Right cardiac atrium (tissue), 5 donors: Measurements from ENCODE around the gene OPRM1. TPM values are rescaled to one million over a fixed set of nuclear protein-coding genes. Genes with fewer than 3 reads are reported as not detected.

Source experiments
- ATAC-seq, 2 donors: fragments of 200-7000 bp; cut with Tn5 transposase; one replicate each; pipeline versions ENCODE4 v1.8.0 to v1.9.1; 2020; ENCODE audit warnings: moderate library complexity in 2 of 2, mild to moderate bottlenecking in 1 of 2
- DNase-seq, 3 donors: peaks; one replicate each; pipeline ENCODE4 v3.0.0-alpha.2; 2020
- H3K27ac ChIP-seq: one replicate; pipeline ENCODE4 v1.5.1; 2013; ENCODE audit warnings: mild to moderate bottlenecking, low read length, control low read depth, moderate library complexity
- H3K27me3 ChIP-seq: one replicate; pipeline ENCODE4 v1.6.1; 2013; ENCODE audit not compliant: control insufficient read depth, insufficient read depth
- H3K4me1 ChIP-seq: one replicate; pipeline ENCODE4 v1.6.1; 2013; ENCODE audit warnings: low read length; ENCODE audit not compliant: control insufficient read depth, insufficient read depth
- H3K4me3 ChIP-seq: one replicate; pipeline ENCODE4 v1.5.1; 2013; ENCODE audit warnings: low read length, control low read depth
- H3K9me3 ChIP-seq: one replicate; pipeline ENCODE4 v1.6.1; 2013; ENCODE audit warnings: low read length; ENCODE audit not compliant: control insufficient read depth
- WGBS: extraction: QIAGEN DNeasy Blood & Tissue Kit; methylation state at CpG from one replicate; pipeline ENCODE4 v1.1.7; 2013; 5-methylcytosine and 5-hydroxymethylcytosine counted together
- intact Hi-C, 4 donors: fragments of 100-400 bp; cut with DNase I; formaldehyde crosslinking; loops; one replicate each; pipeline versions ENCODE4 v1.11.0 to v1.14.0; 2022 to 2023
- polyA plus RNA-seq: library from polyadenylated mRNA; stranded (reverse); fragments of 200-250 nt; gene quantifications from one replicate; pipeline ENCODE4 v1.2.3, GENCODE V29; 2013
- total RNA-seq, 4 donors: library from RNA; stranded (reverse); fragmentation: NEBNext Ultra II Directional; extraction: Animal tissue kit (Norgen Biotek cat#: 25700); gene quantifications; one replicate each; pipeline ENCODE4 v1.2.1, GENCODE V29; 2021
- donor health status: healthy with polysubstance abuse.
- donor health status: DM: no; HTN: yes; CAD: no.
- donor health status: DM: no; HTN: no; CAD: no.
- donor health status: DM: no; HTN: yes; CAD: no; lungs with severe emphysema.
- donor health status: DM: yes; HTN: yes; CAD: no.

The OPRM1 gene
- total and polyA plus RNA-seq, 5 donors = not detected

- Histone ChIP-seq H3K4me1 (peaks cover 2% of the 10 kb centered on the region), H3K27ac (no peak overlapping the region), H3K27me3 (no peaks in the 10 kb centered on the region), H3K4me3 (no peak overlapping the region), H3K9me3 (no peaks in the 10 kb centered on the region)
- 70% methylated on average over 7 of the region's 7 CpGs for WGBS
- no peak for ATAC-seq
- DNase-seq = no peak
- intact Hi-C loops = no loop called here
These were observed 222.8 kb downstream of the OPRM1 start for GRCh38 chr6:154261688-154262397.

GRCh38 chr6:154266560-154267099 lies 227.6 kb downstream of the OPRM1 start:
- no peak overlapping the region for H3K4me3 ChIP-seq
- ATAC-seq = no peak
- DNase-seq = no peak
- no peak overlapping the region for H3K27ac ChIP-seq
- intact Hi-C loops = no loop called here
- H3K27me3 ChIP-seq = no peaks in the 10 kb centered on the region
- no peaks in the 10 kb centered on the region for H3K9me3 ChIP-seq
- H3K4me1 ChIP-seq = no peaks in the 10 kb centered on the region

- ATAC-seq = no peak
- Histone ChIP-seq H3K4me1 (no peaks in the 10 kb centered on the region), H3K27ac (no peak overlapping the region), H3K4me3 (no peak overlapping the region), H3K9me3 (no peaks in the 10 kb centered on the region), H3K27me3 (no peaks in the 10 kb centered on the region)
- intact Hi-C loops = no loop called here
- DNase-seq = no peak
- WGBS = 80% methylated on average over 3 of the region's 3 CpGs
These were observed 228.6 kb downstream of the OPRM1 start for GRCh38 chr6:154267508-154268106.

GRCh38 chr6:154268486-154268885 lies 229.4 kb downstream of the OPRM1 start:
- ATAC-seq (no peak), DNase-seq (no peak)
- H3K9me3 ChIP-seq = no peaks in the 10 kb centered on the region
- intact Hi-C loops = no loop called here
- WGBS = 74% methylated on average over 3 of the region's 3 CpGs
- H3K4me1 ChIP-seq = no peaks in the 10 kb centered on the region
- no peak overlapping the region for H3K4me3 ChIP-seq
- no peaks in the 10 kb centered on the region for H3K27me3 ChIP-seq
- H3K27ac ChIP-seq = no peak overlapping the region

- no peak for ATAC-seq
- H3K27me3 ChIP-seq = no peaks in the 10 kb centered on the region
- H3K9me3 ChIP-seq = no peaks in the 10 kb centered on the region
- WGBS = 75% methylated on average over 2 of the region's 2 CpGs
- H3K27ac ChIP-seq = no peak overlapping the region
- intact Hi-C loops = loop anchor here in 1 of 4 donors (10.0 kb wide), 1 partner anchor 119 kb away; no protein-coding TSS in a partner anchor
- no peaks in the 10 kb centered on the region for H3K4me1 ChIP-seq
- no peak overlapping the region for H3K4me3 ChIP-seq
- no peak for DNase-seq
These were observed 235.1 kb downstream of the OPRM1 start for GRCh38 chr6:154274168-154274567.

GRCh38 chr6:154276810-154277628 lies 238.0 kb downstream of the OPRM1 start:
- H3K4me3 ChIP-seq = no peak overlapping the region
- no peak for DNase-seq
- H3K9me3 ChIP-seq = no peaks in the 10 kb centered on the region
- no peak for ATAC-seq
- H3K27me3 ChIP-seq = no peaks in the 10 kb centered on the region
- WGBS = 39% methylated on average over 11 of the region's 11 CpGs
- H3K4me1 ChIP-seq = no peaks in the 10 kb centered on the region
- H3K27ac ChIP-seq = no peak overlapping the region
- intact Hi-C loops = loop anchor here (5.0 to 10.0 kb wide), 2 partner anchors 120 to 122 kb away; no protein-coding TSS in a partner anchor

- H3K4me1 ChIP-seq = no peaks in the 10 kb centered on the region
- 61% methylated on average over 7 of the region's 7 CpGs for WGBS
- no peak overlapping the region for H3K4me3 ChIP-seq
- no peaks in the 10 kb centered on the region for H3K9me3 ChIP-seq
- no peak overlapping the region for H3K27ac ChIP-seq
- no peaks in the 10 kb centered on the region for H3K27me3 ChIP-seq
- ATAC-seq = no peak
- no peak for DNase-seq
- intact Hi-C loops = loop anchor here (5.0 to 10.0 kb wide), 2 partner anchors 120 to 123 kb away; no protein-coding TSS in a partner anchor
These were observed 238.6 kb downstream of the OPRM1 start for GRCh38 chr6:154277629-154278017.

- Histone ChIP-seq H3K27ac (no peak overlapping the region), H3K9me3 (no peaks in the 10 kb centered on the region), H3K27me3 (no peaks in the 10 kb centered on the region), H3K4me3 (no peak overlapping the region), H3K4me1 (no peaks in the 10 kb centered on the region)
- intact Hi-C loops = no loop called here
- DNase-seq (no peak), ATAC-seq (no peak)
- WGBS = 72% methylated on average over 2 of the region's 2 CpGs
These were observed 241.5 kb downstream of the OPRM1 start for GRCh38 chr6:154280521-154280920.

- H3K27me3 ChIP-seq = no peaks in the 10 kb centered on the region
- 96% methylated on average over 7 of the region's 7 CpGs for WGBS
- no peaks in the 10 kb centered on the region for H3K9me3 ChIP-seq
- H3K4me3 ChIP-seq = no peak overlapping the region
- no peak overlapping the region for H3K27ac ChIP-seq
- no peaks in the 10 kb centered on the region for H3K4me1 ChIP-seq
- intact Hi-C loops = no loop called here
- no peak for ATAC-seq
- DNase-seq = no peak
These were observed 245.3 kb downstream of the OPRM1 start for GRCh38 chr6:154284313-154284853.

- DNase-seq (no peak), ATAC-seq (no peak)
- Histone ChIP-seq H3K4me1 (no peaks in the 10 kb centered on the region), H3K4me3 (no peak overlapping the region), H3K27me3 (no peaks in the 10 kb centered on the region), H3K9me3 (no peaks in the 10 kb centered on the region), H3K27ac (no peak overlapping the region)
- intact Hi-C loops = no loop called here
- WGBS = 45% methylated on average over 1 of the region's 1 CpG
These were observed 246.8 kb downstream of the OPRM1 start for GRCh38 chr6:154285826-154286225.
